Skeletal muscle satellite cell (primary cell): ENCODE results near the gene NCOA5.

Source experiments
- H3K27me3 ChIP-seq: 2 replicates; pipeline ENCODE4 v1.7.0; 2013; ENCODE audit warnings: low read length; ENCODE audit not compliant: control insufficient read depth, insufficient read depth
- H3K36me3 ChIP-seq: 2 replicates; pipeline ENCODE4 v1.7.0; 2013; ENCODE audit warnings: mild to moderate bottlenecking, control low read depth, low read length; ENCODE audit not compliant: insufficient read depth
- H3K4me1 ChIP-seq: 2 replicates; pipeline ENCODE4 v1.7.0; 2013; ENCODE audit warnings: low read length; ENCODE audit not compliant: control insufficient read depth, insufficient read depth
- H3K4me2 ChIP-seq: 2 replicates; pipeline ENCODE4 v1.7.0; 2013; ENCODE audit warnings: mild to moderate bottlenecking, low read length
- H3K4me3 ChIP-seq: 2 replicates; pipeline ENCODE4 v1.7.0; 2013; ENCODE audit warnings: low read length
- H3K9ac ChIP-seq: 2 replicates; pipeline ENCODE4 v1.7.0; 2013; ENCODE audit warnings: mild to moderate bottlenecking, low read depth, low read length, moderate library complexity
- H3K9me3 ChIP-seq: replicated peaks from 2 replicates; pipeline ENCODE4 v1.7.0; 2013; ENCODE audit warnings: mild to moderate bottlenecking, control low read depth, low read length

The NCOA5 gene

GRCh38 chr20:46056027-46056833 is 33.5 kb downstream of the NCOA5 start:
- H3K4me2 ChIP-seq: no peak overlapping the region
- H3K9me3 ChIP-seq: no peaks in the 10 kb centered on the region
- H3K36me3 ChIP-seq: peaks cover 5% of the 10 kb centered on the region
- peaks cover 46% of the 10 kb centered on the region for H3K27me3 ChIP-seq
- H3K9ac ChIP-seq: no peak overlapping the region
- peaks cover 17% of the 10 kb centered on the region for H3K4me1 ChIP-seq
- no peak overlapping the region for H3K4me3 ChIP-seq

GRCh38 chr20:46055269-46055668 is 34.5 kb downstream of the NCOA5 start:
- Histone ChIP-seq H3K27me3 (peaks cover 52% of the 10 kb centered on the region), H3K4me3 (no peak overlapping the region), H3K36me3 (no peaks in the 10 kb centered on the region), H3K4me2 (no peak overlapping the region), H3K9me3 (no peaks in the 10 kb centered on the region), H3K9ac (no peak overlapping the region), H3K4me1 (peaks cover 8% of the 10 kb centered on the region)

GRCh38 chr20:46054606-46055005 is 35.2 kb downstream of the NCOA5 start:
- Histone ChIP-seq H3K4me1 (peaks cover 8% of the 10 kb centered on the region), H3K9ac (no peak overlapping the region), H3K27me3 (peaks cover 59% of the 10 kb centered on the region), H3K36me3 (no peaks in the 10 kb centered on the region), H3K4me2 (no peak overlapping the region), H3K4me3 (no peak overlapping the region), H3K9me3 (no peaks in the 10 kb centered on the region)

- peaks cover 62% of the 10 kb centered on the region for H3K27me3 ChIP-seq
Observed at GRCh38 chr20:46053416-46053815, 36.3 kb downstream of the NCOA5 start.

GRCh38 chr20:46051556-46052308 is 38.0 kb downstream of the NCOA5 start:
- Histone ChIP-seq H3K27me3 (peaks cover 54% of the 10 kb centered on the region), H3K4me1 (no peaks in the 10 kb centered on the region), H3K4me3 (no peak overlapping the region), H3K9ac (no peak overlapping the region), H3K9me3 (no peaks in the 10 kb centered on the region), H3K4me2 (no peak overlapping the region), H3K36me3 (no peaks in the 10 kb centered on the region)

More at GRCh38 chr20:46053416-46053815, 36.3 kb downstream of the NCOA5 start:
- peaks cover 5% of the 10 kb centered on the region for H3K4me1 ChIP-seq
- H3K36me3 ChIP-seq: no peaks in the 10 kb centered on the region
- H3K4me3 ChIP-seq: no peak overlapping the region
- H3K9ac ChIP-seq: no peak overlapping the region
- no peak overlapping the region for H3K4me2 ChIP-seq
- H3K9me3 ChIP-seq: no peaks in the 10 kb centered on the region

GRCh38 chr20:46050885-46051284 is 38.9 kb downstream of the NCOA5 start:
- H3K4me3 ChIP-seq: no peak overlapping the region
- H3K9me3 ChIP-seq: no peaks in the 10 kb centered on the region
- H3K4me2 ChIP-seq: no peak overlapping the region
- H3K9ac ChIP-seq: no peak overlapping the region
- no peaks in the 10 kb centered on the region for H3K4me1 ChIP-seq
- H3K36me3 ChIP-seq: no peaks in the 10 kb centered on the region
- peaks cover 54% of the 10 kb centered on the region for H3K27me3 ChIP-seq

- Histone ChIP-seq H3K9ac (no peak overlapping the region), H3K4me1 (no peaks in the 10 kb centered on the region), H3K27me3 (peaks cover 57% of the 10 kb centered on the region), H3K36me3 (no peaks in the 10 kb centered on the region), H3K4me3 (no peak overlapping the region), H3K4me2 (no peak overlapping the region), H3K9me3 (no peaks in the 10 kb centered on the region)
Observed at GRCh38 chr20:46050444-46050843, 39.3 kb downstream of the NCOA5 start.

GRCh38 chr20:46049815-46050214 is 39.9 kb downstream of the NCOA5 start:
- Histone ChIP-seq H3K27me3 (peaks cover 53% of the 10 kb centered on the region), H3K9ac (no peak overlapping the region), H3K4me2 (no peak overlapping the region), H3K36me3 (no peaks in the 10 kb centered on the region), H3K4me3 (no peak overlapping the region), H3K4me1 (no peaks in the 10 kb centered on the region), H3K9me3 (no peaks in the 10 kb centered on the region)

GRCh38 chr20:46049190-46049589 is 40.6 kb downstream of the NCOA5 start:
- H3K9me3 ChIP-seq: no peaks in the 10 kb centered on the region
- no peak overlapping the region for H3K4me2 ChIP-seq
- peaks cover 54% of the 10 kb centered on the region for H3K27me3 ChIP-seq
- H3K4me1 ChIP-seq: no peaks in the 10 kb centered on the region
- no peak overlapping the region for H3K9ac ChIP-seq
- H3K36me3 ChIP-seq: no peaks in the 10 kb centered on the region
- no peak overlapping the region for H3K4me3 ChIP-seq

GRCh38 chr20:46047821-46048220 is 41.9 kb downstream of the NCOA5 start:
- H3K9ac ChIP-seq: no peak overlapping the region
- H3K4me1 ChIP-seq: no peaks in the 10 kb centered on the region
- no peak overlapping the region for H3K4me2 ChIP-seq
- peaks cover 55% of the 10 kb centered on the region for H3K27me3 ChIP-seq
- H3K36me3 ChIP-seq: no peaks in the 10 kb centered on the region
- no peaks in the 10 kb centered on the region for H3K9me3 ChIP-seq
- no peak overlapping the region for H3K4me3 ChIP-seq

GRCh38 chr20:46046588-46047310 is 43.0 kb downstream of the NCOA5 start:
- Histone ChIP-seq H3K27me3 (peaks cover 55% of the 10 kb centered on the region), H3K9ac (no peak overlapping the region), H3K4me1 (no peaks in the 10 kb centered on the region), H3K4me2 (no peak overlapping the region), H3K4me3 (no peak overlapping the region), H3K9me3 (no peaks in the 10 kb centered on the region), H3K36me3 (no peaks in the 10 kb centered on the region)
